NT2/D1 (cell line): Measurements from ENCODE around the gene B4GALNT2.

Experiments used
- SUZ12 ChIP-seq: IDR thresholded peaks from 2 replicates; pipeline ENCODE4 v1.6.1; 2011; ENCODE audit not compliant: insufficient read length, insufficient read depth; ENCODE audit errors: extremely low read depth
- YY1 ChIP-seq: IDR thresholded peaks from 2 replicates; pipeline ENCODE4 v1.6.1; 2011; ENCODE audit not compliant: insufficient read length, insufficient read depth
- ZNF274 ChIP-seq: IDR thresholded peaks from 2 replicates; pipeline ENCODE4 v1.6.1; 2011; ENCODE audit warnings: mild to moderate bottlenecking, low read depth, low read length

DNA sequence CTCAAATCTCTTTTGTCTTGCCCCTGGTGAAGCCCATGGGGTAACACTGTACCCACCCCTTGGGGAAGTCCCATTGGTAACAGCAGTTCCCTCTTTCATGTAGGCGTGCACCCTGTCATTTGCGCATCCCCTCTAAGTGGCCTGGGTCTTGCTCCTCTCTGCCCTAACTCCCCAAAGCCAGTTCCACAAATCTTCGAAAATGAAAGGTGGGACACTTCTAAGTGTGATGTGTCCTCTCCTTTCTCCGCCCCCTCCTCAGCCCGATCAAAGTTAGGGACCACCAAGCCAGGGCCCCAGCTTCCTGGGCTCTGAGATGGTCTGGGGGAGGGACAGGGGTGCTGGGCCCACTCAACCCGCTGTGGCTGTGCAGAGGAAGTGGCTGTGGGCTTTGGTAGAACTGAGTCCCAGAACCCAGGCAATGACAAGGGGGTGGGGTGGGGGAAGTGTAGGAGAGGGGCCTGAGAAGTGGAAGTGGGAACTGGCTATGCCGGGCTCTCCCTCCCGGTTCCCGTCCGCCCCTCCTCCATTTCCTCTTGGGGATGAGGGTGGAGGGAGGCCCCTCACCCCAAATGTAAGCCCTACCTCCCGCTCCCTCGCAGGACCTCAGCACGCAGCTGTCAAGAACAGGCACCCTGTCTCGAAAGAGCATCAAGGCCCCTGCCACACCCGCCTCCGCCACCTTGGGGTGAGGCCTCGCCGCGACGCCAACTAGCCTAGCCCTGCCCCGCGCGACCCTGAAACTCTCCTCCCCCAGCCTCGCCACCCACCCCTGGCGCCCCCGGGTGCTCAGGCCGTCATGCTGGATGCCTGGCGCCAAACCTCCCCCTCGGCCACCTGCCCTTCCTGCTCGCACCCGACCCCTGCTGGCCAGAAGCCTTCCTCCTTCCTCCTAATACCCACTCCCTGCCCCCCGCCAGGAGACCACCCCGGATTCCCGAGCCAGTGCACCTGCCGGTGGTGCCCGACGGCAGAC is 86.7 kb downstream of the B4GALNT2 start:
- TF ChIP-seq ZNF274 (no peak), SUZ12 (no peak), YY1 (no peak)
